Lower leg skin (tissue), 3 donors: Measurements from ENCODE around the gene HS3ST6.

ENCODE experiments used
- CTCF ChIP-seq, 3 donors: fragments of 450-650 bp; IDR thresholded peaks; one replicate each; pipeline ENCODE4 v1.5.1; 2016; ENCODE audit warnings: antibody characterized with exemption in 3 of 3, mild to moderate bottlenecking in 3 of 3, moderate library complexity in 2 of 3
- POLR2A ChIP-seq, 2 donors: fragments of 450-650 bp; IDR thresholded peaks; one replicate each; pipeline ENCODE4 v1.6.1; 2016 to 2017; ENCODE audit warnings: antibody characterized with exemption in 2 of 2, mild to moderate bottlenecking in 1 of 2, moderate library complexity in 1 of 2

- no peak for TF ChIP-seq CTCF (IDR thresholded peaks at IDR 0.05)
- no peak for TF ChIP-seq POLR2A (IDR thresholded peaks at IDR 0.05)
Measured at GRCh38 chr16:1906055-1906845, 12.0 kb downstream of the HS3ST6 start.
